LNCaP clone FGC (cell line): ENCODE results near the gene FAM111A.

Experiments
- DNase-seq: peaks from one replicate; pipeline ENCODE4 v3.0.0-alpha.2; 2011; ENCODE audit warnings: low read depth
- H3K4me3 ChIP-seq: 2 replicates; pipeline ENCODE4 v1.5.1; 2011; ENCODE audit warnings: mild to moderate bottlenecking, low read depth, low read length, control low read depth
- CTCF ChIP-seq: IDR thresholded peaks from 2 replicates; pipeline ENCODE4 v1.5.1; 2012; ENCODE audit warnings: mild to moderate bottlenecking; ENCODE audit not compliant: control insufficient read depth, insufficient read depth; ENCODE audit errors: extremely low read depth

The FAM111A gene

GRCh38 chr11:59180168-59180776 is 37.6 kb downstream of the FAM111A start:
- H3K4me3 ChIP-seq = no peak overlapping the region
- no peak for DNase-seq
- TF ChIP-seq CTCF = no peak

GRCh38 chr11:59180907-59181306 is 38.3 kb downstream of the FAM111A start:
- no peak for DNase-seq
- H3K4me3 ChIP-seq = no peak overlapping the region
- no peak for TF ChIP-seq CTCF

GRCh38 chr11:59181746-59182456 is 39.2 kb downstream of the FAM111A start:
- no peak for DNase-seq
- no peak for TF ChIP-seq CTCF
- H3K4me3 ChIP-seq = no peak overlapping the region

GRCh38 chr11:59182457-59183151 is 39.9 kb downstream of the FAM111A start:
- peak; percentile 5; the same call in 1 of the 2 replicates for TF ChIP-seq CTCF
- H3K4me3 ChIP-seq = no peak overlapping the region
- DNase-seq = no peak

- TF ChIP-seq CTCF = no peak
- no peak for DNase-seq
Measured at GRCh38 chr11:59183771-59184170, 41.1 kb downstream of the FAM111A start.

GRCh38 chr11:59184691-59185339 is 42.2 kb downstream of the FAM111A start:
- no peak for DNase-seq
- H3K4me3 ChIP-seq = no peak overlapping the region
- TF ChIP-seq CTCF = no peak

More at GRCh38 chr11:59183771-59184170, 41.1 kb downstream of the FAM111A start:
- H3K4me3 ChIP-seq = no peak overlapping the region
